ENCODE data around the gene SLC38A11.

- TF ChIP-seq POLR2AphosphoS5 (IDR thresholded peaks at IDR 0.05), result no peak
- TF ChIP-seq POLR2A (IDR thresholded peaks at IDR 0.05), result no peak
These were observed 21.6 kb downstream of the SLC38A11 start for GRCh38 chr2:164933671-164934189.
